ENCODE measurements around the gene ACP5.

DNA sequence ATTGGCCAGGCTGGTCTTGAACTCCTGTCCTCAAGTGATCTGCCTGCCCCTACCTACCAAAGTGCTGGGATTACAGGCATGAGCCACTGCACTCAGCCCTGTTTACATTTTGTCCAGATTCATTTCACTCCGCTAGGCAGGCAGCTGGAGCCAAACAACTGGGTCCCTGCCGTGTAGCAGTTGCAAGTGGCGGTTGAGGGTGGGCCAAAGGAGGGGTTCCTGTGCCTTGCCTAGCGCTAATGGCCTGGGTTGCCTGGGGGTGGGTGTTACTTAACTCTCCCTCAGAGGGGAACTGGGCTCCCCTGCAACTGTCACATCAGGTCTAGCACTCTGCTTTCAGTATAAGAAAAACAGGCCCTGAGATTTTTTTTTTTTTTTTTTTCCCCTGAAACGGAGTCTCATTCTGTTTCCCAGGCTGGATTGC is 7.4 kb downstream of the ACP5 start:
- TF ChIP-seq, protein P1, sequence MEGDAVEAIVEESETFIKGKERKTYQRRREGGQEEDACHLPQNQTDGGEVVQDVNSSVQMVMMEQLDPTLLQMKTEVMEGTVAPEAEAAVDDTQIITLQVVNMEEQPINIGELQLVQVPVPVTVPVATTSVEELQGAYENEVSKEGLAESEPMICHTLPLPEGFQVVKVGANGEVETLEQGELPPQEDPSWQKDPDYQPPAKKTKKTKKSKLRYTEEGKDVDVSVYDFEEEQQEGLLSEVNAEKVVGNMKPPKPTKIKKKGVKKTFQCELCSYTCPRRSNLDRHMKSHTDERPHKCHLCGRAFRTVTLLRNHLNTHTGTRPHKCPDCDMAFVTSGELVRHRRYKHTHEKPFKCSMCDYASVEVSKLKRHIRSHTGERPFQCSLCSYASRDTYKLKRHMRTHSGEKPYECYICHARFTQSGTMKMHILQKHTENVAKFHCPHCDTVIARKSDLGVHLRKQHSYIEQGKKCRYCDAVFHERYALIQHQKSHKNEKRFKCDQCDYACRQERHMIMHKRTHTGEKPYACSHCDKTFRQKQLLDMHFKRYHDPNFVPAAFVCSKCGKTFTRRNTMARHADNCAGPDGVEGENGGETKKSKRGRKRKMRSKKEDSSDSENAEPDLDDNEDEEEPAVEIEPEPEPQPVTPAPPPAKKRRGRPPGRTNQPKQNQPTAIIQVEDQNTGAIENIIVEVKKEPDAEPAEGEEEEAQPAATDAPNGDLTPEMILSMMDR (IDR thresholded peaks at IDR 0.05; ENCODE audit: insufficient read depth, low read length) = no peak
- TF ChIP-seq POLR2AphosphoS5 (IDR thresholded peaks at IDR 0.05; ENCODE audit: low read depth) = peak; percentile 63

All from HL-60 (cell line).